Lower leg skin (tissue), 4 donors: Measurements from ENCODE around the gene PNPLA3. TPM values are rescaled to one million over a fixed set of nuclear protein-coding genes. Genes with fewer than 3 reads are reported as not detected.

Source experiments
- DNase-seq, 2 donors: peaks; one replicate each; pipeline ENCODE4 v3.0.0-alpha.2; 2019; ENCODE audit warnings: low spot score in 2 of 2
- H3K4me3 ChIP-seq: fragments of 200-600 bp; sonication (generic); 2 replicates; pipeline ENCODE4 v1.5.1; 2017; ENCODE audit warnings: mild to moderate bottlenecking, low read depth; ENCODE audit not compliant: poor library complexity, severe bottlenecking
- POLR2A ChIP-seq, 2 donors: fragments of 450-650 bp; IDR thresholded peaks; one replicate each; pipeline ENCODE4 v1.6.1; 2016 to 2017; ENCODE audit warnings: antibody characterized with exemption in 2 of 2, mild to moderate bottlenecking in 1 of 2, moderate library complexity in 1 of 2
- WGBS, 2 donors: methylation state at CpG; one replicate each; pipeline ENCODE4 v1.1.5; 2018; 5-methylcytosine and 5-hydroxymethylcytosine counted together
- intact Hi-C: fragments of 100-400 bp; cut with DNase I; formaldehyde crosslinking; loops from one replicate; pipeline ENCODE4 v1.15.0; 2023; ENCODE audit warnings: low total_unique reads
- total RNA-seq, 4 donors: library from RNA; depleted of rRNA; stranded (reverse); fragments of >200 nt; gene quantifications; one replicate each; pipeline ENCODE4 v1.1.0, GENCODE V29; 2016
- TF ChIP-seq, protein P1 (sequence below), 3 donors: fragments of 450-650 bp; IDR thresholded peaks; one replicate each; pipeline ENCODE4 v1.5.1; 2016; ENCODE audit warnings: antibody characterized with exemption in 3 of 3, mild to moderate bottlenecking in 3 of 3, moderate library complexity in 2 of 3

PNPLA3 gene
- total RNA-seq, 4 donors from 2014 or later = 14.0 to 22.9 (median 20.4) TPM

DNA sequence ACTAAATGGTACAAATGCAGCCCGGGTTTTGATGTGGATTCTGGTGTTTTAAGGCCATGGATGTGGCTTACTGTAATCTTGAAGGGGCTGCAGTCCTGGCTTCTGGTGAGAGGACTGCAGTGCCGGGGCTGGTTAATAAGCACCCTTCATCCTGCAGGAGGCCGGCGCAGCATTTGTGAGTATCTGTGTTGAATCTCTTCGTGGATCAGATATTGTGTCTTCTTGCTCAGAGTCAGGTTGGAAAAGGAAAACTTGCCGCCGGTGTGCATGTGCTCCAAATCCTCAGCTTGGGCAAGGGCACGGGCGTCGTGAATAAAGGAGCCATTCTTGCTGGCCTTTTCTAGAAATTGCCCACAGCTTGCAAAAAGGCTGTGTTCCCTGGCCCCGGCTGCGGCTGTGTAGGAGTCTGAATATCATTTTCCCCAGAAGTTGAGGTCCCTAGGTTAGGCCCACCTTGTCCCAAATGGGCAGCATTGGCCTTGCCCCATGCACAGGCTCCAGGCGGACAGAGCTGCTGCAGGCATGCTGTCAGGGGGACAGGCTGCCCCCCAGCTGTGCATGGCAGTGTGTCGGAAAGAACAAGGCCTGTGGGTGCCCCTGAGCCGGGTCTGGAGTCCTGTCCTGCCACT, 71.6 kb downstream of the PNPLA3 start:
- 93 to 96% methylated on average over 15 of the region's 15 CpGs for WGBS, 2 donors
- DNase-seq = no peak
- H3K4me3 ChIP-seq = no peak overlapping the region
- TF ChIP-seq POLR2A (IDR thresholded peaks at IDR 0.05) = no peak
- TF ChIP-seq, protein P1, sequence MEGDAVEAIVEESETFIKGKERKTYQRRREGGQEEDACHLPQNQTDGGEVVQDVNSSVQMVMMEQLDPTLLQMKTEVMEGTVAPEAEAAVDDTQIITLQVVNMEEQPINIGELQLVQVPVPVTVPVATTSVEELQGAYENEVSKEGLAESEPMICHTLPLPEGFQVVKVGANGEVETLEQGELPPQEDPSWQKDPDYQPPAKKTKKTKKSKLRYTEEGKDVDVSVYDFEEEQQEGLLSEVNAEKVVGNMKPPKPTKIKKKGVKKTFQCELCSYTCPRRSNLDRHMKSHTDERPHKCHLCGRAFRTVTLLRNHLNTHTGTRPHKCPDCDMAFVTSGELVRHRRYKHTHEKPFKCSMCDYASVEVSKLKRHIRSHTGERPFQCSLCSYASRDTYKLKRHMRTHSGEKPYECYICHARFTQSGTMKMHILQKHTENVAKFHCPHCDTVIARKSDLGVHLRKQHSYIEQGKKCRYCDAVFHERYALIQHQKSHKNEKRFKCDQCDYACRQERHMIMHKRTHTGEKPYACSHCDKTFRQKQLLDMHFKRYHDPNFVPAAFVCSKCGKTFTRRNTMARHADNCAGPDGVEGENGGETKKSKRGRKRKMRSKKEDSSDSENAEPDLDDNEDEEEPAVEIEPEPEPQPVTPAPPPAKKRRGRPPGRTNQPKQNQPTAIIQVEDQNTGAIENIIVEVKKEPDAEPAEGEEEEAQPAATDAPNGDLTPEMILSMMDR (IDR thresholded peaks at IDR 0.05) = no peak
- intact Hi-C loops = no loop called here

DNA sequence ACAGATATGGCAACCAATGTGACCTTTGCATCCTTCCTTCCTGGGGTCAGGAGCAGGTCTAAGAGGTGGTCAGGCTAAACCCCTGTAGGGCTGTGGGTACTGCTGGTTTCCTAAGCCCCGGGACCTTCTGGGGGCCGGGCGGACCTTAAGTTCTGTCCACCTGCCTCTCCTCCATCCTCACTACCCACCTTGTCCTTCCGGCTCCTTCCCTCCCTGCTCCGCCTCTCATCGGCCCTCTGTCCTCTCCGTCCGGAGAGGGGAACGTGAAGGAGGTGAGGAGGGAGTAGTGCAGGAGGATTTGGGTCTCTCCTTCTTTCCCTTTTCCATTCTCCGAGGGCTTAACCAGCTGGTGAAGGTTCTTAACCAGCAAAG, 72.2 kb downstream of the PNPLA3 start:
- H3K4me3 ChIP-seq = no peak overlapping the region
- WGBS, 2 donors = 66 to 73% methylated on average over 10 of the region's 10 CpGs
- intact Hi-C loops = no loop called here
- TF ChIP-seq POLR2A (IDR thresholded peaks at IDR 0.05) = no peak
- TF ChIP-seq, protein P1 (IDR thresholded peaks at IDR 0.05) = no peak
- DNase-seq = no peak

GRCh38 chr22:43996170-43996980, 72.8 kb downstream of the PNPLA3 start:
- no peak for TF ChIP-seq POLR2A (IDR thresholded peaks at IDR 0.05)
- TF ChIP-seq, protein P1 (IDR thresholded peaks at IDR 0.05) = no peak
- 84 to 85% methylated on average over 45 of the region's 45 CpGs for WGBS, 2 donors
- DNase-seq = peak in 1 of 2 donors; percentile 92
- no peak overlapping the region for H3K4me3 ChIP-seq
- intact Hi-C loops = no loop called here

DNA sequence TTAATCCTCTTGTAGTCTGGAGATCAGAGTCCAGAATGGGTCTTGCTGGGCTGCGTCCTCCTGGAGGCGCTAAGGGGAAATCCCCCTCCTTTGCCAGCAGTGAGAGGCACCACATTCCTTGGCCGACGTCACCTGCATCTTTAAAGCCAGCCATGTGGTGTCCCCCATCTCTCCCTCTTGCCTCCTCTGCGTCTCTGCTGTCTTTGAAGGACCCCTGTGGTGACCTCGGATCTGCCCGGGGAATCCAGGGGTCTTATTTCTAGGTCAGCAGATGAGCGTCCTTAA, 73.3 kb downstream of the PNPLA3 start:
- intact Hi-C loops = no loop called here

More for the DNA sequence above, 73.3 kb downstream of the PNPLA3 start:
- TF ChIP-seq, protein P1 (IDR thresholded peaks at IDR 0.05) = no peak
- no peak for TF ChIP-seq POLR2A (IDR thresholded peaks at IDR 0.05)
- H3K4me3 ChIP-seq = no peak overlapping the region
- 86 to 89% methylated on average over 8 of the region's 8 CpGs for WGBS, 2 donors
- DNase-seq = no peak

Other genes starting within 250 kb of the PNPLA3 start
- gene EFCAB6, start 111.5 kb upstream of the PNPLA3 start, total RNA-seq = 1 to 10 TPM in 3 of 4 donors, under 1 TPM in 1; 0.44 to 4.2 (median 1.8) TPM
- not detected for gene SULT4A1, start 61.3 kb upstream of the PNPLA3 start, total RNA-seq
- 1 to 10 TPM in 3 of 4 donors, not detected in 1; 1.7 to 9.7 (median 4.8) TPM for gene PNPLA5, start 31.8 kb upstream of the PNPLA3 start, total RNA-seq
- gene SAMM50, start 31.6 kb downstream of the PNPLA3 start, total RNA-seq = 10 to 100 TPM; 23.2 to 36.0 (median 32.3) TPM
- 10 to 100 TPM; 10.5 to 25.1 (median 14.6) TPM for gene PARVB, start 100.5 kb downstream of the PNPLA3 start, total RNA-seq